Fibroblast of the aortic adventitia (primary cell): ENCODE results near the gene SLC26A3. TPM values are rescaled to one million over a fixed set of nuclear protein-coding genes. Genes with fewer than 3 reads are reported as not detected.

Experiments
- DNase-seq: peaks from one replicate; pipeline ENCODE4 v3.0.0-alpha.2; 2010; ENCODE audit warnings: low read depth
- H3K4me3 ChIP-seq: 2 replicates; pipeline ENCODE4 v1.5.1; 2011; ENCODE audit warnings: low read depth, mild to moderate bottlenecking, control low read depth, low read length, moderate library complexity
- CTCF ChIP-seq: IDR thresholded peaks from 2 replicates; pipeline ENCODE4 v1.5.1; 2011; ENCODE audit warnings: mild to moderate bottlenecking, low read length, control low read depth, inconsistent platforms; ENCODE audit not compliant: insufficient read depth
- total RNA-seq: library from RNA; depleted of rRNA; stranded (reverse); fragments of >200 nt; gene quantifications from 2 replicates; pipeline ENCODE4 v1.2.3, GENCODE V29; 2012; ENCODE audit warnings: low replicate concordance

Gene SLC26A3
- total RNA-seq, 1 donor = not detected

GRCh38 chr7:107833684-107834106 is 30.7 kb upstream of the SLC26A3 start:
- no peak for TF ChIP-seq CTCF
- DNase-seq = no peak
- H3K4me3 ChIP-seq = no peak overlapping the region

- DNase-seq = no peak
- no peak for TF ChIP-seq CTCF
- no peak overlapping the region for H3K4me3 ChIP-seq
These were observed 27.4 kb upstream of the SLC26A3 start for GRCh38 chr7:107830420-107830819.

- no peak overlapping the region for H3K4me3 ChIP-seq
- no peak for TF ChIP-seq CTCF
- no peak for DNase-seq
These were observed 25.5 kb upstream of the SLC26A3 start for GRCh38 chr7:107828540-107828939.

GRCh38 chr7:107827501-107827900 is 24.5 kb upstream of the SLC26A3 start:
- DNase-seq = no peak

GRCh38 chr7:107826451-107826850 is 23.4 kb upstream of the SLC26A3 start:
- DNase-seq = no peak
- no peak for TF ChIP-seq CTCF
- no peak overlapping the region for H3K4me3 ChIP-seq

More at GRCh38 chr7:107827501-107827900, 24.5 kb upstream of the SLC26A3 start:
- no peak for TF ChIP-seq CTCF
- no peak overlapping the region for H3K4me3 ChIP-seq

- no peak for DNase-seq
- no peak for TF ChIP-seq CTCF
- no peak overlapping the region for H3K4me3 ChIP-seq
These were observed 21.8 kb upstream of the SLC26A3 start for GRCh38 chr7:107824858-107825257.

- TF ChIP-seq CTCF = no peak
- DNase-seq = no peak
- H3K4me3 ChIP-seq = no peak overlapping the region
These were observed 15.6 kb upstream of the SLC26A3 start for GRCh38 chr7:107818622-107819021.
